Measurements from ENCODE around the gene OR7G2.

GRCh38 chr19:9126900-9127405 lies 19.7 kb upstream of the OR7G2 start, which contains the start of gene OR7G3:
- TF ChIP-seq POLR2A (IDR thresholded peaks at IDR 0.05), result no peak
- TF ChIP-seq, protein P1, sequence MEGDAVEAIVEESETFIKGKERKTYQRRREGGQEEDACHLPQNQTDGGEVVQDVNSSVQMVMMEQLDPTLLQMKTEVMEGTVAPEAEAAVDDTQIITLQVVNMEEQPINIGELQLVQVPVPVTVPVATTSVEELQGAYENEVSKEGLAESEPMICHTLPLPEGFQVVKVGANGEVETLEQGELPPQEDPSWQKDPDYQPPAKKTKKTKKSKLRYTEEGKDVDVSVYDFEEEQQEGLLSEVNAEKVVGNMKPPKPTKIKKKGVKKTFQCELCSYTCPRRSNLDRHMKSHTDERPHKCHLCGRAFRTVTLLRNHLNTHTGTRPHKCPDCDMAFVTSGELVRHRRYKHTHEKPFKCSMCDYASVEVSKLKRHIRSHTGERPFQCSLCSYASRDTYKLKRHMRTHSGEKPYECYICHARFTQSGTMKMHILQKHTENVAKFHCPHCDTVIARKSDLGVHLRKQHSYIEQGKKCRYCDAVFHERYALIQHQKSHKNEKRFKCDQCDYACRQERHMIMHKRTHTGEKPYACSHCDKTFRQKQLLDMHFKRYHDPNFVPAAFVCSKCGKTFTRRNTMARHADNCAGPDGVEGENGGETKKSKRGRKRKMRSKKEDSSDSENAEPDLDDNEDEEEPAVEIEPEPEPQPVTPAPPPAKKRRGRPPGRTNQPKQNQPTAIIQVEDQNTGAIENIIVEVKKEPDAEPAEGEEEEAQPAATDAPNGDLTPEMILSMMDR (IDR thresholded peaks at IDR 0.05), result no peak

Data from uterus (tissue), 2 donors.